Right lobe of liver (tissue), 4 donors: ENCODE measurements around the gene OR1J4.
"Not testable (repeated sequence)": the region's sequence is repeated elsewhere in the genome, so short reads cannot be mapped to it uniquely, and the experiment has no call there.

Source experiments
- CTCF ChIP-seq, 4 donors: fragments of 200-600 bp in 3 of 4; fragments of 450-650 bp in 1 of 4; IDR thresholded peaks; one replicate each; pipeline versions ENCODE4 v1.5.1 to v1.8.0; 2016 to 2022; ENCODE audit warnings: antibody characterized with exemption in 4 of 4, mild to moderate bottlenecking in 2 of 4
- POLR2A ChIP-seq: fragments of 450-650 bp; IDR thresholded peaks from one replicate; pipeline ENCODE4 v1.6.1; 2017; ENCODE audit warnings: antibody characterized with exemption, mild to moderate bottlenecking
- donor health status: DM: no; HTN: no; CAD: no.
- donor health status: DM: no; HTN: no; CAD: no.
- donor health status: DM: no; HTN: yes; CAD: no.

- not testable (repeated sequence) for TF ChIP-seq CTCF (IDR thresholded peaks at IDR 0.05); POLR2A
These were observed 18.1 kb downstream of the OR1J4 start for GRCh38 chr9:122537066-122537465.
